Upper lobe of left lung (tissue), 6 donors: ENCODE results near the gene MBD3L2B. TPM values are rescaled to one million over a fixed set of nuclear protein-coding genes. Genes with fewer than 3 reads are reported as not detected.
"Not testable (repeated sequence)": the region's sequence is repeated elsewhere in the genome, so short reads cannot be mapped to it uniquely, and the experiment has no call there.

ENCODE experiments used
- ATAC-seq, 2 donors: fragments of 200-7000 bp; cut with Tn5 transposase; one replicate each; pipeline ENCODE4 v1.9.1; 2022; ENCODE audit warnings: mild to moderate bottlenecking in 2 of 2, moderate library complexity in 2 of 2; ENCODE audit not compliant: low FRiP score in 2 of 2
- DNase-seq, 2 donors: peaks; one replicate each; pipeline ENCODE4 v3.0.0-alpha.2; 2019 to 2020
- H3K27ac ChIP-seq, 4 donors: fragments of 200-600 bp; sonication (generic); one replicate each; pipeline ENCODE4 v1.5.1; 2016 to 2019
- H3K27me3 ChIP-seq, 4 donors: fragments of 200-600 bp; sonication (generic); one replicate each; pipeline ENCODE4 v1.5.1; 2017 to 2019
- H3K36me3 ChIP-seq, 4 donors: fragments of 200-600 bp; sonication (generic); one replicate each; pipeline ENCODE4 v1.5.1; 2016 to 2019
- H3K4me1 ChIP-seq, 4 donors: fragments of 200-600 bp; sonication (generic); one replicate each; pipeline ENCODE4 v1.5.1; 2018 to 2019
- H3K4me3 ChIP-seq, 4 donors: fragments of 200-600 bp; sonication (generic); one replicate each; pipeline ENCODE4 v1.5.1; 2017 to 2019; ENCODE audit warnings: mild to moderate bottlenecking in 2 of 4, moderate library complexity in 1 of 4
- H3K9me3 ChIP-seq, 4 donors: fragments of 200-600 bp; sonication (generic); one replicate each; pipeline ENCODE4 v1.5.1; 2018 to 2019
- EP300 ChIP-seq, 4 donors: sonication (generic); formaldehyde crosslinking; IDR thresholded peaks; one replicate each; pipeline ENCODE4 v1.5.1; 2017; ENCODE audit warnings: antibody characterized with exemption in 4 of 4, control low read depth in 2 of 4
- POLR2A ChIP-seq, 4 donors: fragments of 450-650 bp; IDR thresholded peaks; one replicate each; pipeline ENCODE4 v1.5.1; 2016 to 2017; ENCODE audit warnings: antibody characterized with exemption in 4 of 4, mild to moderate bottlenecking in 2 of 4
- POLR2AphosphoS5 ChIP-seq, 2 donors: sonication (generic); formaldehyde crosslinking; IDR thresholded peaks; one replicate each; pipeline ENCODE4 v1.5.1; 2017; ENCODE audit warnings: antibody characterized with exemption in 2 of 2
- WGBS, 2 donors: methylation state at CpG; one replicate each; pipeline ENCODE4 v1.1.5; 2017 to 2018; 5-methylcytosine and 5-hydroxymethylcytosine counted together
- total RNA-seq, 6 donors: library from RNA; depleted of rRNA in 4 of 6; stranded (reverse); fragments of >200 nt in 4 of 6; gene quantifications; one replicate each; pipeline versions ENCODE4 v1.1.0 to v1.2.1, GENCODE V29; 2016 to 2021
- TF ChIP-seq, protein P1 (sequence below), 6 experiments: fragments of 450-650 bp in 4 of 6; fragments of 200-600 bp in 2 of 6; sonication (generic) in 2 of 6; IDR thresholded peaks; one replicate each; pipeline ENCODE4 v1.5.1; 2016 to 2019; ENCODE audit warnings: antibody characterized with exemption in 6 of 6
- donor health status: DM: no; HTN: no; CAD: no; lungs with moderate emphysema.
- donor health status: DM: no; HTN: yes; CAD: no; lungs with severe emphysema.

The MBD3L2B gene
- total RNA-seq, 6 donors from 2014 or later: not detected

DNA sequence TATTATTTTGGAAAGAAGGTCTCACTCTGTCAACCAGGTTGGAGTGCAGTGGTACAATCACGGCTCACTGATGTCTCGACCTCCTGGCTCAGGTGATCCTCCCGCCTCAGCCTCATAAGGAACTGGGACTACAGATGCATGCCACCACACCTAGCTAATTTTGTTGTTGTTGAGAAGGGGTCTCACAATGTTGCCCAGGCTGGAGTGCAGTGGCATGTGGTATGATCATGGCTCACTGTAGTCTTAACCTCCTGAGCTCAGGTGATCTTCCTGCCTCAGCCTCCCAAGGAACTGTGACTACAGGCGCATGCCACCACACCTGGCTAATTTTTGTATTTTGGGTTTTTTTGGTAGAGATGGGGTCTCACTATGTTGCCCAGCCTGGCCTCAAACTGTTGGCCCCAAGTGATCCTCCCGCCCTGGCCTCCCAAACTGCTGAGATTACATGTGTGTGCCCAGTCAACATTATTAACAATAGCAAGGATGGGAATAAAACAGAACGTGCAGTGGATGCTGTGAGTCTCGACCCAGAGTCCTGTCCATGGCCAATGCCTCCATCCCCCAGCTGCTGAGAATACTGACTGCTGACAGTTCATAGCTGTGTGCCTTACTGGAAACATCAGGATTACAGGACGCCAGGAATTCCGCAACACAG lies 42.7 kb upstream of the MBD3L2B start:
- no peak overlapping the region for H3K4me3 ChIP-seq
- 94 to 95% methylated on average over 9 of the region's 9 CpGs for WGBS, 2 donors
- no peak overlapping the region for H3K27ac ChIP-seq
- ATAC-seq: peak in 1 of 2 donors; percentile 19
- H3K4me1 ChIP-seq: peaks cover 0 to 2% (median 0%) of the 10 kb centered on the region in 4 donors
- H3K36me3 ChIP-seq: no peaks in the 10 kb centered on the region
- no peaks in the 10 kb centered on the region for H3K9me3 ChIP-seq
- TF ChIP-seq, protein P1, sequence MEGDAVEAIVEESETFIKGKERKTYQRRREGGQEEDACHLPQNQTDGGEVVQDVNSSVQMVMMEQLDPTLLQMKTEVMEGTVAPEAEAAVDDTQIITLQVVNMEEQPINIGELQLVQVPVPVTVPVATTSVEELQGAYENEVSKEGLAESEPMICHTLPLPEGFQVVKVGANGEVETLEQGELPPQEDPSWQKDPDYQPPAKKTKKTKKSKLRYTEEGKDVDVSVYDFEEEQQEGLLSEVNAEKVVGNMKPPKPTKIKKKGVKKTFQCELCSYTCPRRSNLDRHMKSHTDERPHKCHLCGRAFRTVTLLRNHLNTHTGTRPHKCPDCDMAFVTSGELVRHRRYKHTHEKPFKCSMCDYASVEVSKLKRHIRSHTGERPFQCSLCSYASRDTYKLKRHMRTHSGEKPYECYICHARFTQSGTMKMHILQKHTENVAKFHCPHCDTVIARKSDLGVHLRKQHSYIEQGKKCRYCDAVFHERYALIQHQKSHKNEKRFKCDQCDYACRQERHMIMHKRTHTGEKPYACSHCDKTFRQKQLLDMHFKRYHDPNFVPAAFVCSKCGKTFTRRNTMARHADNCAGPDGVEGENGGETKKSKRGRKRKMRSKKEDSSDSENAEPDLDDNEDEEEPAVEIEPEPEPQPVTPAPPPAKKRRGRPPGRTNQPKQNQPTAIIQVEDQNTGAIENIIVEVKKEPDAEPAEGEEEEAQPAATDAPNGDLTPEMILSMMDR (IDR thresholded peaks at IDR 0.05): no peak
- no peak for TF ChIP-seq POLR2A (IDR thresholded peaks at IDR 0.05)
- TF ChIP-seq POLR2AphosphoS5 (IDR thresholded peaks at IDR 0.05): no peak
- no peak for DNase-seq
- H3K27me3 ChIP-seq: no peaks in the 10 kb centered on the region

DNA sequence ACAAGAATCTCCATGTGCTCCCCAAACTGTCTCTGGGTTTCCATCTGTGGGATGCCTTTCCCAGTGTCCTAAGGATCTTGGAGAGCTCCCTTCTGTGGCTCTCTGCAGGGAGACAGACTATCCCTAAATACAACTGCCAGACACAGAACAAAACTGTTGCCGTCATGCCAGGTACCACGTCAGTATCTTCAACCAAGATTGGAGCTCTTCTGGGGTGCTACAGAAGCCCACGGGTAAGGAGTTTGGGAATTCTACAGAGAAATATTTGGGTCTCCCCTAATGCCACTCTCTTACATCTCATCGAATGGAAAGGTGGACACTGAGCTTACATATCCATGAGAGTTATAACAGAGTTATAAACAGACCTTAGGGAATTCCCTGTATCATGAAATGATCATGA lies 42.1 kb upstream of the MBD3L2B start:
- DNase-seq (no peak), ATAC-seq (no peak)
- no peak overlapping the region for H3K27ac ChIP-seq
- no peak overlapping the region for H3K4me3 ChIP-seq
- H3K36me3 ChIP-seq: no peaks in the 10 kb centered on the region
- no peaks in the 10 kb centered on the region for H3K4me1 ChIP-seq
- TF ChIP-seq EP300 (IDR thresholded peaks at IDR 0.05) (no peak), POLR2AphosphoS5 (IDR thresholded peaks at IDR 0.05) (no peak), POLR2A (IDR thresholded peaks at IDR 0.05) (no peak)
- TF ChIP-seq, protein P1 (IDR thresholded peaks at IDR 0.05): no peak
- 84 to 86% methylated on average over 4 of the region's 4 CpGs for WGBS, 2 donors
- H3K27me3 ChIP-seq: no peaks in the 10 kb centered on the region
- H3K9me3 ChIP-seq: no peaks in the 10 kb centered on the region

DNA sequence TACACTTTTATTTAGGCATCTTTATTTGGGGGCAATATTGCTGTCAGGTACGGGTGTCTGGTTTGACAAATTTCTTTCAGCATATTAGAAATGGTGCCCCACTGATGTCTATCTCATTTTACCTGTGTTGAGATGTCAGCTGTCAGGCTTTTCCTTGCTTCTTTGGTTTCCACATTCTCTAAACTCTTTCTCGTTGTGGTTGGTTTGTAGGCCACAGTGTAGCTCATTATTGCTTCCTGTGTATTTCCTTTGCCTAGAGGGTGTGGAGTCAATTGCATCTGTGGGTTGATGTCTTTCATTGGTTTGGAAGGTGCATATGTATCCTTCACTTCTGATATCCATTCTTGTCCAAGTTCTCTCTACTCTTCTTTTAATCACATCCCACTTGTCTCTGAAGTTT lies 38.7 kb upstream of the MBD3L2B start:
- H3K9me3 ChIP-seq, H3K36me3 ChIP-seq, H3K27ac ChIP-seq, H3K4me3 ChIP-seq, H3K27me3 ChIP-seq, H3K4me1 ChIP-seq, DNase-seq, ATAC-seq: not testable (repeated sequence)
- 35 to 61% methylated on average over 1 to 2 of the region's 2 CpGs for WGBS, 2 donors

DNA sequence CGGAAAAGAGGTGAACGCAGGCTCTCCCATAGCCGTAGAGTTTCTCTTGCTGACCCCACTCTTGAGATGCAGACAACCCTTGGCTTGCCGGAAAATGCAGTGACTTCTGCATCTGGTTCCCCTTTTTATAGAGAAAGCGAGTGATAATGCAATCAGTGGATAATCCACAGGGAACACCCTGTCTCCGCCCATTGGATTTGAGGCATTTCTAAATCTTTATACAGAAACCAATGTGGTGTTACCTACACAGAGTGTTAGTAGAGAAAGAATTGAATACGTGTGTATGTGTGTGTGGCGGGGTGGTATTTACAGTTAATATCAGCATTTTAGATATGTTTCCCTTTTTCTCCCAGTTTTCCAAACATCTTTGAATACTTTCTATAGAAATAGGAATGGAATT lies 37.3 kb upstream of the MBD3L2B start, which contains the start of gene MBD3L3:
Gene MBD3L3, minus strand, starts transcription at position 101 of the 400 bp plus-strand sequence. Its CDS starts 71 bp downstream, at position 30.
- H3K4me3 ChIP-seq, DNase-seq, H3K27me3 ChIP-seq, ATAC-seq, H3K36me3 ChIP-seq, H3K27ac ChIP-seq, H3K4me1 ChIP-seq, H3K9me3 ChIP-seq: not testable (repeated sequence)
- no CpG with 5 or more reads among the region's 8 CpGs for WGBS, 2 donors

DNA sequence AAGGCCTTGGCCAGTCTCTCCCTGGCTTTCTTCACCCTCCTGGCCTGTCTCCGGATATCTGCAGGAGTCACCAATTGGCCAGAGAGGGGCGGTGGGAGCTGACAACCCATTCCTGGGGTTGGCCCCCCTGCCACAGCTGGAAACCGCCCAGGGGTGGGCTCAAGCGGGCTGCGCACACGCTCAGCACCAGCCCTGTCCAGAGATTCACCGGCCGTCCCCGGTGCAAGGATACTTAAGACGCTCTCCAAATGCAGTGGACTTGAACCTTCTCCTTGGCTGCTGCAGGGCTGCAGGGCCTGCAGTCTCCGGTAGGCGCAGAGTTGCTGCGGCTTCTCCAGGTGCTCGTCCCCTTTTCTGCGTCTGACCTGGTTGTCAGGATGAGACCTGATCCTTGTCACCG lies 35.1 kb upstream of the MBD3L2B start:
- H3K36me3 ChIP-seq, H3K9me3 ChIP-seq, H3K27ac ChIP-seq, H3K27me3 ChIP-seq, ATAC-seq, H3K4me1 ChIP-seq, H3K4me3 ChIP-seq, DNase-seq: not testable (repeated sequence)
- no CpG with 5 or more reads among the region's 16 CpGs for WGBS, 2 donors

DNA sequence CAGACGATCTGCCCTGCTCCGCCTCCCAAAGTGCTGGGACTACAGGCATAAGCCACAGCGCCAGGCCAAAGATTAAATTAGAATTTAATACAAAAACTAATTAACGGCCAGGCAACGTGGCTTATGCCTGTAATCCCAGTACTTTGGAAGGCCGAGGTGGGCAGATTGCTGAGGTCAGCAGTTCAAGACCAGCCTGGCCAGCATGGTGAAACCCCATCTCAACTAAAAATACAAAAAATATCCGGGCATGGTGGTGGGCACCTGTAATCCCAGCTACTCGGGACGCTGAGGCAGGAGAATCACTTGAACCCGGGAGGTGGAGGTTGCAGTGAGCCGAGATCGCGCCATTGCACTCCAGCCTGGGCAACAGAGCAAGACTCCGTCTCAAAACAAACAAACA lies 34.4 kb upstream of the MBD3L2B start:
- not testable (repeated sequence) for ATAC-seq, H3K4me3 ChIP-seq, H3K27ac ChIP-seq, H3K9me3 ChIP-seq, H3K36me3 ChIP-seq, H3K4me1 ChIP-seq, DNase-seq, H3K27me3 ChIP-seq
- WGBS, 2 donors: 95% methylated on average over 12 of the region's 14 CpGs

DNA sequence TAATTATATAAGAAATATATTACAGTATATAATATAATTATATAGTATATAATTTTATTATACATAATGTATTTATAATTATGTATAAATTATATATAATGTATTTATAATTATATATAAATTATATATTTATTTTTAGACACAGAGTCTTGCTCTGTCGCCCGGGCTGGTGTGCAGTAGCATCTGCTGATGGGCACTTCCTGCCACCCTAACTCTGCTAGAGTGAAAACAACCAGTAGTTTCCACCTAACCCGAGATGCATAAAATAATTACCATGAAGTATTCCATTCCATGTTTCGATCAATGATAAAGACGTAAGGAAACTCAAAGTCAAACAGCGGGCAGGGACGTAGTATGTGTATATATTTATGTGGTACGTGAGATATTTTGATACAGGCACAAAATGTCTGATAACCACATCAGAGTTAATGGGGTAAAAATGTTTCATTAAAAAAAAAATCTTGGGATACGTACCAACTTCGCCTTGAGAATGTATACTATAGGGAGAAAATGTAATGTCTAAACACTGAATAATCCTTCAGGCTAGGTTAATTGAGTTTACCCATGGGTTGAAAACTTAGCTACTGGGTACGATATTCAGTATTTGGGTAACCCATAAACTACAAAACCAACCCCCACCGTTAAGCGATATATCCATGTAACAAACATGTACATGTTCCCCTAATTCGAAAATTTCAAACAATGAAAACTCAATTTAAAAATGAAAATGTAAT lies 33.6 kb upstream of the MBD3L2B start:
- not testable (repeated sequence) for DNase-seq, H3K36me3 ChIP-seq, H3K27me3 ChIP-seq, H3K9me3 ChIP-seq, H3K4me1 ChIP-seq, H3K27ac ChIP-seq, ATAC-seq, H3K4me3 ChIP-seq
- 95 to 96% methylated on average over 12 of the region's 14 CpGs for WGBS, 2 donors

DNA sequence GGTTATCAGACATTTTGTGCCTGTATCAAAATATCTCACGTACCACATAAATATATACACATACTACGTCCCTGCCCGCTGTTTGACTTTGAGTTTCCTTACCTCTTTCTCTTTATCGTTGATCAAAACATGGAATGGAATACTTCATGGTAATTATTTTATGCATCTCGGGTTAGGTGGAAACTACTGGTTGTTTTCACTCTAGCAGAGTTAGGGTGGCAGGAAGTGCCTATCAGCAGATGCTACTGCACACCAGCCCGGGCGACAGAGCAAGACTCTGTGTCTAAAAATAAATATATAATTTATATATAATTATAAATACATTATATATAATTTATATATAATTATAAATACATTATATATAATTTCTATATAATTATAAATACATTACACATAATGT lies 31.7 kb upstream of the MBD3L2B start:
- not testable (repeated sequence) for H3K36me3 ChIP-seq, DNase-seq, H3K9me3 ChIP-seq, H3K4me3 ChIP-seq, H3K4me1 ChIP-seq, H3K27me3 ChIP-seq, H3K27ac ChIP-seq, ATAC-seq
- 88 to 89% methylated on average over 7 of the region's 7 CpGs for WGBS, 2 donors

DNA sequence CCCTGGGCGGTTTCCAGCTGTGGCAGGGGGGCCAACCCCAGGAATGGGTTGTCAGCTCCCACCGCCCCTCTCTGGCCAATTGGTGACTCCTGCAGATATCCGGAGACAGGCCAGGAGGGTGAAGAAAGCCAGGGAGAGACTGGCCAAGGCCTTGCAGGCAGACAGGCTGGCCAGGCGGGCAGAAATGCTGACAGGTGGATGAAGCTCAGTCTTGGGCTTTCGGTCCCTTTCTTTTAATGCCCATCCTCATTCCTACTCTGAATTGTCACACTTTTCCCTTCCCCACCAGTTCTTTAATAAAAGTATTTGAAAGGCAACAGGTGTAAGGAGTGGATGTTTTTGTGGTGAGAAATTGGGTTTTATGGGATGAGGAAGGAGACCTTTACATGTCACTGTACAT lies 30.2 kb upstream of the MBD3L2B start:
- not testable (repeated sequence) for H3K27ac ChIP-seq, H3K4me3 ChIP-seq, H3K27me3 ChIP-seq, H3K36me3 ChIP-seq, H3K9me3 ChIP-seq, DNase-seq, H3K4me1 ChIP-seq, ATAC-seq
- 89 to 92% methylated on average over 2 of the region's 5 CpGs for WGBS, 2 donors

DNA sequence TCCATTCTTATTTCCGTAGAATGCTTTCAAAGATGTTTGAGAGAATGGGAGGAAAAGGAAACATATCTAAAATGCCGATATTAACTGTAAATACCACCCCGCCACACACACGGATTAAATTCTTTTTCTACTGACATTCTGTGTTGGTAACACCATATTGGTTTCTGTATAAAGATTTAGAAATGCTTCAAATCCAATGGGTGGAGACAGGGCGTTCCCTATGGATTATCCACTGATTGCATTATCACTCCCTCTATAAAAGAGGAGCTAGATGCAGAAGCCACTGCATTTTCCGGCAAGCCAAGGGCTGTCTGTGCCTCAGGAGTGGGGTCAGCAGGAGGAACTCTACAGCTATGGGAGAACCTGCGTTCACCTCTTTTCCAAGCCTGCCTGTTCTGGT lies 27.8 kb upstream of the MBD3L2B start, which contains the start of gene MBD3L2:
Gene MBD3L2, plus strand, starts transcription at position 301 of the 400 bp plus-strand sequence. Its CDS starts 53 bp downstream, at position 354.
- not testable (repeated sequence) for H3K4me1 ChIP-seq, ATAC-seq, H3K27me3 ChIP-seq, H3K4me3 ChIP-seq, H3K9me3 ChIP-seq, H3K27ac ChIP-seq, H3K36me3 ChIP-seq, DNase-seq
- WGBS, 2 donors: no CpG with 5 or more reads among the region's 7 CpGs
